ENCODE measurements around the gene PML.

The PML gene

GRCh38 chr15:73986055-73986775 lies 8.3 kb upstream of the PML start:
- no peak for TF ChIP-seq ZNF274 (IDR thresholded peaks at IDR 0.05; ENCODE audit: low read depth, low read length)
- no peak overlapping the region for H3K4me3 ChIP-seq (ENCODE audit: low read length)

GRCh38 chr15:73986776-73987056 lies 7.8 kb upstream of the PML start:
- TF ChIP-seq ZNF274 (IDR thresholded peaks at IDR 0.05; ENCODE audit: low read depth, low read length), result no peak
- H3K4me3 ChIP-seq (ENCODE audit: low read length), result no peak overlapping the region

- TF ChIP-seq ZNF274 (IDR thresholded peaks at IDR 0.05; ENCODE audit: low read depth, low read length), result no peak
- H3K4me3 ChIP-seq (ENCODE audit: low read length), result no peak overlapping the region
Measured at GRCh38 chr15:73987250-73987649, 7.3 kb upstream of the PML start.

GRCh38 chr15:73987681-73988444 lies 6.7 kb upstream of the PML start:
- H3K4me3 ChIP-seq (ENCODE audit: low read length), result no peak overlapping the region
- TF ChIP-seq ZNF274 (IDR thresholded peaks at IDR 0.05; ENCODE audit: low read depth, low read length), result no peak

- no peak overlapping the region for H3K4me3 ChIP-seq (ENCODE audit: low read length)
- TF ChIP-seq ZNF274 (IDR thresholded peaks at IDR 0.05; ENCODE audit: low read depth, low read length), result no peak
Measured at GRCh38 chr15:73988445-73988969, 6.0 kb upstream of the PML start.

- TF ChIP-seq ZNF274 (IDR thresholded peaks at IDR 0.05; ENCODE audit: low read depth, low read length), result no peak
- no peak overlapping the region for H3K4me3 ChIP-seq (ENCODE audit: low read length)
Measured at GRCh38 chr15:73989001-73989798, 5.3 kb upstream of the PML start.

- no peak for TF ChIP-seq ZNF274 (IDR thresholded peaks at IDR 0.05; ENCODE audit: low read depth, low read length)
- H3K4me3 ChIP-seq (ENCODE audit: low read length), result no peak overlapping the region
Measured at GRCh38 chr15:73990250-73991005, 4.1 kb upstream of the PML start.

- no peak for TF ChIP-seq ZNF274 (IDR thresholded peaks at IDR 0.05; ENCODE audit: low read depth, low read length)
- peak overlapping the region; percentile 79 for H3K4me3 ChIP-seq (ENCODE audit: low read length)
Measured at GRCh38 chr15:73991260-73991659, 3.3 kb upstream of the PML start.

GRCh38 chr15:73991726-73992593 lies 2.6 kb upstream of the PML start, which contains the start of gene STOML1:
Gene STOML1, minus strand, starts transcription at chr15:73992295. Its CDS starts 72 bp downstream, at chr15:73992223.
- no peak for TF ChIP-seq ZNF274 (IDR thresholded peaks at IDR 0.05; ENCODE audit: low read depth, low read length)

GRCh38 chr15:73992594-73992898 lies 2.0 kb upstream of the PML start:
- no peak for TF ChIP-seq ZNF274 (IDR thresholded peaks at IDR 0.05; ENCODE audit: low read depth, low read length)
- no peak overlapping the region; the same call in 1 of the 2 replicates for H3K4me3 ChIP-seq (ENCODE audit: low read length)

More at GRCh38 chr15:73991726-73992593, 2.6 kb upstream of the PML start, which contains the start of gene STOML1:
- H3K4me3 ChIP-seq (ENCODE audit: low read length), result peak within 1 kb of the TSS; percentile 79

- no peak for TF ChIP-seq ZNF274 (IDR thresholded peaks at IDR 0.05; ENCODE audit: low read depth, low read length)
- peak overlapping the region; percentile 97; the same call in 1 of the 2 replicates for H3K4me3 ChIP-seq (ENCODE audit: low read length)
Measured at GRCh38 chr15:73993211-73993994, 1.1 kb upstream of the PML start.

Measured in GM08714 (cell line).